Stomach (tissue), 4 donors: ENCODE data around the gene POMT1.
"Not testable (repeated sequence)": the region's sequence is repeated elsewhere in the genome, so short reads cannot be mapped to it uniquely, and the experiment has no call there.

Experiments used
- EP300 ChIP-seq: sonication (generic); formaldehyde crosslinking; IDR thresholded peaks from one replicate; pipeline ENCODE4 v1.6.1; 2017; ENCODE audit warnings: antibody characterized with exemption
- POLR2A ChIP-seq, 4 donors: fragments of 450-650 bp; IDR thresholded peaks; one replicate each; pipeline ENCODE4 v1.6.1; 2016; ENCODE audit warnings: antibody characterized with exemption in 4 of 4, control low read depth in 2 of 4, mild to moderate bottlenecking in 1 of 4, moderate library complexity in 1 of 4
- POLR2AphosphoS5 ChIP-seq, 3 donors: sonication (generic); formaldehyde crosslinking; IDR thresholded peaks; one replicate each; pipeline ENCODE4 v1.6.1; 2016; ENCODE audit warnings: antibody characterized with exemption in 3 of 3
- TF ChIP-seq, protein P1 (sequence below), 7 experiments: fragments of 450-650 bp in 4 of 7; fragments of 200-600 bp in 3 of 7; sonication (generic) in 3 of 7; IDR thresholded peaks; one replicate each; pipeline ENCODE4 v1.5.1; 2016 to 2019; ENCODE audit warnings: antibody characterized with exemption in 7 of 7, control low read depth in 2 of 7, mild to moderate bottlenecking in 1 of 7

DNA sequence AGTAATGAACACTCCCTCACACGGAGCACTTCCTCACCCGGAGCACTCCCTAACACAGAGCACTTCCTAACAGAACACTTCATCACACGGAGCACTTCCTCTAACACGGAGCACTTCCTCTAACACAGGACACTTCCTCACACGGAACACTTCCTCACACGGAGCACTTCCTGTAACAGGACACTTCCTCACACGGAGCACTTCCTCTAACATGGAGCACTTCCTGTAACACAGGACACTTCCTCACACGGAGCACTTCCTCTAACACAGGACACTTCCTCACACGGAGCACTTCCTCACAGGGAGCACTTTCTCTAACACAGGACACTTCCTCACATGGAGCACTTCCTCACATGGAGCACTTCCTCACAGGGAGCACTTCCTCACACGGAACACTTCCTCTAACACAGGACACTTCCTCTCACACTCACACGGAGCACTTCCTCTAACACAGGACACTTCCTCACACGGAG lies 12.9 kb downstream of the POMT1 start:
- TF ChIP-seq, protein P1, sequence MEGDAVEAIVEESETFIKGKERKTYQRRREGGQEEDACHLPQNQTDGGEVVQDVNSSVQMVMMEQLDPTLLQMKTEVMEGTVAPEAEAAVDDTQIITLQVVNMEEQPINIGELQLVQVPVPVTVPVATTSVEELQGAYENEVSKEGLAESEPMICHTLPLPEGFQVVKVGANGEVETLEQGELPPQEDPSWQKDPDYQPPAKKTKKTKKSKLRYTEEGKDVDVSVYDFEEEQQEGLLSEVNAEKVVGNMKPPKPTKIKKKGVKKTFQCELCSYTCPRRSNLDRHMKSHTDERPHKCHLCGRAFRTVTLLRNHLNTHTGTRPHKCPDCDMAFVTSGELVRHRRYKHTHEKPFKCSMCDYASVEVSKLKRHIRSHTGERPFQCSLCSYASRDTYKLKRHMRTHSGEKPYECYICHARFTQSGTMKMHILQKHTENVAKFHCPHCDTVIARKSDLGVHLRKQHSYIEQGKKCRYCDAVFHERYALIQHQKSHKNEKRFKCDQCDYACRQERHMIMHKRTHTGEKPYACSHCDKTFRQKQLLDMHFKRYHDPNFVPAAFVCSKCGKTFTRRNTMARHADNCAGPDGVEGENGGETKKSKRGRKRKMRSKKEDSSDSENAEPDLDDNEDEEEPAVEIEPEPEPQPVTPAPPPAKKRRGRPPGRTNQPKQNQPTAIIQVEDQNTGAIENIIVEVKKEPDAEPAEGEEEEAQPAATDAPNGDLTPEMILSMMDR (IDR thresholded peaks at IDR 0.05): not testable (repeated sequence)
- not testable (repeated sequence) for TF ChIP-seq EP300; POLR2A (IDR thresholded peaks at IDR 0.05); POLR2AphosphoS5 (IDR thresholded peaks at IDR 0.05)
